Loucy (cell line): ENCODE measurements around the gene NFKBIB.
"Not testable (repeated sequence)": the region's sequence is repeated elsewhere in the genome, so short reads cannot be mapped to it uniquely, and the experiment has no call there.

Source experiments
- H2AFZ ChIP-seq: fragments of 200-600 bp; sonication (generic); 2 replicates; pipeline ENCODE4 v1.6.0; 2016; ENCODE audit warnings: antibody characterized with exemption, mild to moderate bottlenecking, low read length, moderate library complexity
- H3F3A ChIP-seq: fragments of 200-600 bp; 2 replicates; pipeline ENCODE4 v1.6.0; 2016; ENCODE audit warnings: antibody characterized with exemption, low read depth, mild to moderate bottlenecking
- H3K27me3 ChIP-seq: fragments of 200-600 bp; sonication (generic); 2 replicates; pipeline ENCODE4 v1.6.1; 2014; ENCODE audit warnings: low read length, mild to moderate bottlenecking; ENCODE audit not compliant: insufficient read depth, poor library complexity, severe bottlenecking
- H3K36me3 ChIP-seq: fragments of 200-600 bp; sonication (generic); 2 replicates; pipeline ENCODE4 v1.6.1; 2016; ENCODE audit warnings: low read length; ENCODE audit not compliant: insufficient read depth
- H3K4me1 ChIP-seq: fragments of 200-600 bp; sonication (generic); 2 replicates; pipeline ENCODE4 v1.5.1; 2014; ENCODE audit warnings: low read length, mild to moderate bottlenecking; ENCODE audit not compliant: insufficient read depth, poor library complexity, severe bottlenecking
- H3K4me2 ChIP-seq: fragments of 200-600 bp; sonication (generic); 2 replicates; pipeline ENCODE4 v1.6.0; 2014; ENCODE audit warnings: antibody characterized with exemption, low read length, low read depth, mild to moderate bottlenecking; ENCODE audit not compliant: poor library complexity, severe bottlenecking
- H3K4me3 ChIP-seq: fragments of 200-600 bp; sonication (generic); 2 replicates; pipeline ENCODE4 v1.5.1; 2014; ENCODE audit warnings: low read length, mild to moderate bottlenecking, mixed read lengths; ENCODE audit not compliant: poor library complexity, severe bottlenecking
- H3K79me2 ChIP-seq: fragments of 200-600 bp; sonication (generic); 2 replicates; pipeline ENCODE4 v1.6.1; 2014; ENCODE audit warnings: low read length; ENCODE audit not compliant: insufficient read depth
- H3K9ac ChIP-seq: fragments of 200-600 bp; sonication (generic); 2 replicates; pipeline ENCODE4 v1.6.0; 2014; ENCODE audit warnings: mild to moderate bottlenecking, low read depth, low read length, moderate library complexity; ENCODE audit not compliant: poor library complexity, severe bottlenecking
- H3K9me2 ChIP-seq: fragments of 200-600 bp; sonication (generic); replicated peaks from 2 replicates; pipeline ENCODE4 v1.6.1; 2016; ENCODE audit warnings: low read depth, low read length, mixed read lengths
- H3K9me3 ChIP-seq: fragments of 200-600 bp; sonication (generic); 2 replicates; pipeline ENCODE4 v1.6.1; 2014; ENCODE audit warnings: mild to moderate bottlenecking, antibody characterized with exemption, low read length, low read depth; ENCODE audit not compliant: insufficient read depth
- H4K20me1 ChIP-seq: fragments of 200-600 bp; sonication (generic); 2 replicates; pipeline ENCODE4 v1.6.0; 2014; ENCODE audit warnings: antibody characterized with exemption, low read length, mild to moderate bottlenecking; ENCODE audit not compliant: insufficient read depth, poor library complexity, severe bottlenecking
- EZH2phosphoT487 ChIP-seq: fragments of 200-600 bp; IDR thresholded peaks from 2 replicates; pipeline ENCODE4 v1.6.1; 2018; ENCODE audit warnings: antibody characterized with exemption, mild to moderate bottlenecking, moderate library complexity, borderline replicate concordance
- TF ChIP-seq, protein P1 (sequence below): fragments of 200-600 bp; sonication (generic); conservative IDR thresholded peaks from 2 replicates; pipeline ENCODE4 v1.5.1; 2014; ENCODE audit warnings: mild to moderate bottlenecking, antibody characterized with exemption, low read length

NFKBIB gene

DNA sequence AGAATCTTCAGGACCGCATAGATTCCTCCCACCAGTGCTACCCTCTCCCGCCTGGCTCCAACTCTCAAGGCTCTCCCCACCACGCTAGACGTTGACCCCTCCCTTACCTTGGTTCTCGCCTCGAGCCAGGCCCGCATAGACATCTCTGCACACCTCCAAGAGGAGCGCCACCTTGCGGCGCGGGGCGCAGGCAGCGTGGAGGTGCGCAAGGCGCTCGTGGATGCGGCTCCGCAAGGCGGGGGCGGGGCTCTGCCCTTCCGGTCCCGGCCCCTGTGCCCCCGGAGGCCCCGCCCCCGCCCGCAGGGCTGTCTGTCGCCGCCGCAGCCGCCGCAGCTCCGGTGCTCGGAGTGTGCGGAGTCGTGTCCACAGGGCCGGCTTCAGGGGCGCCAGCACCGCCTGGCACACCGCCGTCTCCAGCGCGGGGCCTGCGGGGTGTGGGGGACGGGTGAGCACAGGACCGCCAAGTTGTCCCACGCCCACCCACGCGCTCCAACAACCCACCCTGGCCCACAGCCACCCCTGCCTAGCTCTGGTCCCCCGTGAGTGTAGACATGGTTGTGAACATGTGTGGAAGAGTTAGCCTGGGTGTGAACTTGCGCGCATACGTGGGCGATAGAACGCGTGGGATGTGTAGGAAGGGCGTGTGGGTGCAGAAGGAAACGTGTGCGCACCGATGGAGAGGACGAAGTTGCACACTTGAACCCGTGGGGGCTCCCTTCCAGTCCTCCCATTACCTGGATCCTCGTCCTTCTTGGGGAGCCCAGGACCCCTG, 29.7 kb upstream of the NFKBIB start:
- peak overlapping the region; percentile 68 for H3K4me3 ChIP-seq
- H3K36me3 ChIP-seq: no peaks in the 10 kb centered on the region
- peak overlapping the region; percentile 72 for H3K4me2 ChIP-seq
- no peaks in the 10 kb centered on the region for H3K79me2 ChIP-seq
- H3K9me3 ChIP-seq: no peaks in the 10 kb centered on the region
- H3K9me2 ChIP-seq: no peaks in the 10 kb centered on the region
- no peaks in the 10 kb centered on the region for H4K20me1 ChIP-seq
- H3K9ac ChIP-seq: peak overlapping the region; percentile 64
- H2AFZ ChIP-seq: 0 out of 2 replicates have a peak overlapping the region, but pooled peaks have one; percentile 56
- peaks cover 5% of the 10 kb centered on the region for H3K4me1 ChIP-seq
- H3F3A ChIP-seq: no peaks in the 10 kb centered on the region
- H3K27me3 ChIP-seq: no peaks in the 10 kb centered on the region
- TF ChIP-seq, protein P1, sequence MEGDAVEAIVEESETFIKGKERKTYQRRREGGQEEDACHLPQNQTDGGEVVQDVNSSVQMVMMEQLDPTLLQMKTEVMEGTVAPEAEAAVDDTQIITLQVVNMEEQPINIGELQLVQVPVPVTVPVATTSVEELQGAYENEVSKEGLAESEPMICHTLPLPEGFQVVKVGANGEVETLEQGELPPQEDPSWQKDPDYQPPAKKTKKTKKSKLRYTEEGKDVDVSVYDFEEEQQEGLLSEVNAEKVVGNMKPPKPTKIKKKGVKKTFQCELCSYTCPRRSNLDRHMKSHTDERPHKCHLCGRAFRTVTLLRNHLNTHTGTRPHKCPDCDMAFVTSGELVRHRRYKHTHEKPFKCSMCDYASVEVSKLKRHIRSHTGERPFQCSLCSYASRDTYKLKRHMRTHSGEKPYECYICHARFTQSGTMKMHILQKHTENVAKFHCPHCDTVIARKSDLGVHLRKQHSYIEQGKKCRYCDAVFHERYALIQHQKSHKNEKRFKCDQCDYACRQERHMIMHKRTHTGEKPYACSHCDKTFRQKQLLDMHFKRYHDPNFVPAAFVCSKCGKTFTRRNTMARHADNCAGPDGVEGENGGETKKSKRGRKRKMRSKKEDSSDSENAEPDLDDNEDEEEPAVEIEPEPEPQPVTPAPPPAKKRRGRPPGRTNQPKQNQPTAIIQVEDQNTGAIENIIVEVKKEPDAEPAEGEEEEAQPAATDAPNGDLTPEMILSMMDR: peak; percentile 56
- TF ChIP-seq EZH2phosphoT487: no peak

DNA sequence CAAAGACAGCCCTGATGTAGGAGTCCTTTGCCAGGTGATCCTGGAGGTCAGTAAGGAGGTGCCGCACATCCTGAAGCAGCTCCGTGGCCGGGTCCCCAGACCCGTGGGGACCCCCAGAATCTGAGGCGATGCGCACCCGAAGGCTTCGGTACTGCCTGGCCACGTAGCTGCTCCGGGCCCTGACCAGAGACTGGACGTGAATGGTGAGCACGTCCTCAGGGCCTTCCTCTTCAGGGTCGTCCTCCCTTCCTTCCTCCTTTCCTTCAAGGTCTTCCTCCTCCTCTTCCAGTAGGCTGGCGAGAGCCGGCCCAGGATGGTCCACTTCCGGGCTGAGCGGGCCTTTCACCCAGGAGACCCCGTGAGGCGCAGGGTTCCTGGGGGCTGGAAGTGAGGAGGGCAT, 29.2 kb upstream of the NFKBIB start:
- Histone ChIP-seq H3K79me2 (no peaks in the 10 kb centered on the region), H3K4me2 (no peak overlapping the region), H3K9ac (no peak overlapping the region), H3K4me1 (no peaks in the 10 kb centered on the region), H4K20me1 (no peaks in the 10 kb centered on the region), H3K4me3 (no peak overlapping the region), H2AFZ (no peak overlapping the region), H3K27me3 (no peaks in the 10 kb centered on the region), H3K9me2 (no peaks in the 10 kb centered on the region), H3K9me3 (no peaks in the 10 kb centered on the region), H3K36me3 (no peaks in the 10 kb centered on the region), H3F3A (0 out of 2 replicates have a peak, but pooled peaks cover under 1% of the 10 kb centered on the region)
- TF ChIP-seq EZH2phosphoT487: no peak
- TF ChIP-seq, protein P1: no peak

DNA sequence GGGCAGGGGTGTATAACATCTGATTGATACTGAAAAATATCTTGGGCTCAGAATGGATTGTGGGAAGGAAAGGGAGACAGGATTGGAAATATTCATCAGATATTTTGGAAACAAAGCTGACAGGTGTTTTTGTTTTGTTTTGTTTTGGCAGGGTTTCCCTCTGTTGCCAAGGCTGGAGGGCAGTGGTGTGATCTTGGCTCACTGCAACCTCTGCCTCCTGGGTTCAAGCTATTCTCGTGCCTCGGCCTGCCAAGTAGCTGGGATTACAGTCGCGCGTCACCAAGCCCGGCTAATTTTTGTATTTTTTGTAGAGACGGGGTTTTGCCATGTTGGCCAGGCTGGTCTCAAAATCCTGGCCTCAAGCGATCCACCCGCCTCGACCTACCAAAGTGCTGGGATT, 26.4 kb upstream of the NFKBIB start:
- H3K36me3 ChIP-seq, H2AFZ ChIP-seq, H3K4me2 ChIP-seq, H3K9ac ChIP-seq, H3K27me3 ChIP-seq, H4K20me1 ChIP-seq, H3K4me3 ChIP-seq, H3K9me3 ChIP-seq, H3K79me2 ChIP-seq, H3K9me2 ChIP-seq: not testable (repeated sequence)
- Histone ChIP-seq H3K4me1 (peaks cover 17% of the 10 kb centered on the region), H3F3A (peaks cover 16% of the 10 kb centered on the region)
